GM12892 (cell line): ENCODE measurements around the gene PI4K2B.
"Not testable (repeated sequence)": the region's sequence is repeated elsewhere in the genome, so short reads cannot be mapped to it uniquely, and the experiment has no call there.

ENCODE experiments used
- DNase-seq: peaks from one replicate; pipeline ENCODE4 v3.0.0; 2011; ENCODE audit not compliant: insufficient read length
- FAIRE-seq: peaks from 2 replicates; lab custom pipeline; 2011; peaks lifted over from hg19 to GRCh38; lab: Jason Lieb, UNC
- POLR2A ChIP-seq: IDR thresholded peaks from 2 replicates; pipeline ENCODE4 v1.6.1; 2011; ENCODE audit warnings: low read depth, low read length, control low read depth
- POLR2AphosphoS5 ChIP-seq: IDR thresholded peaks from 2 replicates; pipeline ENCODE4 v1.6.1; 2011; ENCODE audit warnings: low read depth, low read length, control low read depth
- TAF1 ChIP-seq: IDR thresholded peaks from 2 replicates; pipeline ENCODE4 v1.6.1; 2011; ENCODE audit warnings: low read depth, mild to moderate bottlenecking, control low read depth, low read length, borderline replicate concordance

Gene PI4K2B

DNA sequence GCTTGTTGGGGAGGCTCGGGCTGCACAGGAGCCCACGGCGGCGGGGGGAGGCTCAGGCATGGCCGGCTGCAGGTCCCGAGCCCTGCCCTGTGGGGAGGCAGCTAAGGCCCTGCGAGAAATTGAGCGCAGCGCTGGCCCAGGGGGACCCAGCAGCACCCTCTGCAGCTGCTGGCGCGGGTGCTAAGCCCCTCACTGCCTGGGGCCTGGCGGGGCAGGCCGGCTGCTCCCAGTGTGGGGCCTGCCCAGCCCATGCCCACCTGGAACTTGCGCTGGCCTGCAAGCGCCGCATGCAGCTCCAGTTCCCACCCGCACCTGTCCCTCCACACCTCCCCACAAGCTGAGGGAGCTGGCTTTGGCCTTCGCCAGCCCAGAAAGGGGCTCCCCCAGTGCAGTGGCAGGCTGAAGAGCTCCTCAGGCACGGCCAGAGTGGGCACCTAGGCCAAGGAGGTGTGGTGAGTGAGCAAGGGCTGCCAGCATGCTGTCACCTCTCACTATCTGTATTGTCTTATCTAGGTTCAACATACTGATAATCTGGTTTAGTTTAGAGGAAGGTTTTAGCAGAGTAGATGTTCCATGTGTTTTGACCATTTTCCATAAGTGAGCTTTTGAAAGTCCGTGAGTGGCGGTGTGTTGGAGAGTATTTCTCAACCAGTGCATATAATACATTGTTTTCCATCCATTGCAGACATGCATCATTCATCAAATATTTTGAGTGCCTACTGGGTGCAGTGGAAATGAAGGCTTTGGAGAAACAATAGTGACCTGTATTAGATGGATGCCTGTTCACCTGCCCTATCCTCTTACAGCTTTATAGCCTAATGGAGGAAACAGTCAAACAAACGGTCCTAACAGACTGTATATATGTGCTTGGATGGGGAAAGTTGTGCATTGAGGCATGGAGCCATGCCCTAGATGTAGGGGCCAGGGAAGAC lies 13.1 kb downstream of the PI4K2B start:
- DNase-seq (no peak), FAIRE-seq (no peak)
- TF ChIP-seq POLR2AphosphoS5 (no peak), TAF1 (no peak), POLR2A (no peak)

DNA sequence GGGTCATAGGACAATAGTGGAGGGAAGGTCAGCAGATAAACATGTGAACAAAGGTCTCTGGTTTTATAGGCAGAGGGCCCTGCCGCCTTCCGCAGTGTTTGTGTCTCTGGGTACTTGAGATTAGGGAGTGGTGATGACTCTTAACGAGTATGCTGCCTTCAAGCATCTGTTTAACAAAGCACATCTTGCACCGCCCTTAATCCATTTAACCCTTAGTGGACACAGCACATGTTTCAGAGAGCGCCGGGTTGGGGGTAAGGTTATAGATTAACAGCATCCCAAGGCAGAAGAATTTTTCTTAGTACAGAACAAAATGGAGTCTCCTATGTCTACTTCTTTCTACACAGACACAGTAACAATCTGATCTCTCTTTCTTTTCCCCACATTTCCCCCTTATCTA lies 15.0 kb downstream of the PI4K2B start:
- not testable (repeated sequence) for FAIRE-seq, DNase-seq

DNA sequence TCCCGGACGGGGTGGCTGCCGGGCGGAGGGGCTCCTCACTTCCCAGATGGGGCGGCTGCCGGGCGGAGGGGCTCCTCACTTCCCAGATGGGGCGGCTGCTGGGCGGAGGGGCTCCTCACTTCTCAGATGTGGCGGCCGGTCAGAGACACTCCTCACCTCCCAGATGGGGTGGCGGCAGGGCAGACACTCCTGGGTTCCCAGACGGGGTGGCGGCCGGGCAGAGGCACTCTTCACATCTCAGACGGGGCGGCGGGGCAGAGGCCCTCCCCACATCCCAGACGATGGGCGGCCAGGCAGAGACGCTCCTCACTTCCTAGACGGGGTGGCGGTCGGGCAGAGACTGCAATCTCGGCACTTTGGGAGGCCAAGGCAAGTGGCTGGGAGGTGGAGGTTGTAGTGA lies 15.7 kb downstream of the PI4K2B start:
- not testable (repeated sequence) for DNase-seq, FAIRE-seq

DNA sequence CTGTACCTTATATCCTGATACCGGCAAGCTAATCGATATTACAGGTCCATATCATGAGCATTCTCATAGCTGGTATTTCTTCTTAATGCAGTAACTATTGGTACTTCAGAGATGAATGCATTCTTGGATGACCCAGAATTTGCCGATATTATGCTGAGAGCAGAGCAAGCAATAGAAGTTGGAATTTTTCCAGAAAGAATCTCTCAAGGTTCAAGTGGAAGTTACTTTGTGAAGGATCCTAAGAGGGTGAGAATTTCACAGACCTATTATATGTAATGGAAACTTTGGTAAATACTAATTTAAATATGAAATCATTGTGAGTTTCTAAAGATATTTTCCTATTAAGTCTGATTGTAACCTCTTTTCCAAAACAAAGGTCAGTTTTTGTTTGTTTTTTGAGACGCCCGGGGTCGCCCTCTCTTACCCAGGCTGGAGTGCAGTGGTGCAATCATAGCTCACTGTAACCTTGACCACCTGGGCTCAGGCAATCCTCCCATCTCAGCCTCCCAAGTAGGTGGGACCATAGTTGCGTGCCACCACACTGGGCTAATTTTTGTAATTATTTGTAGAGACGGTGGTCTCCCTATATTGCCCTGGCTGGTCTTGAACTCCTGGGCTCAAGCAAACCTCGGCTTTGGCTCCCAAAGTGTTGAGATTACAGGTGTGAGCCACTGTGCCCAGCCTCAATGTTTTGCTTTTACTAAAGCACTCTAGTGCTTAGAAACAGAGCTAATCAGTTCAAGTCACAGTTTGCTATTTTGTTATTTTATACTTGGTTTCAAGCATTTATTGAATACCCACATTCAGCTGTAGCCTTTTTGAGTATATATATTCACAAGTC lies 18.6 kb downstream of the PI4K2B start:
- TF ChIP-seq TAF1 (no peak), POLR2A (no peak), POLR2AphosphoS5 (no peak)
- DNase-seq (no peak), FAIRE-seq (no peak)

DNA sequence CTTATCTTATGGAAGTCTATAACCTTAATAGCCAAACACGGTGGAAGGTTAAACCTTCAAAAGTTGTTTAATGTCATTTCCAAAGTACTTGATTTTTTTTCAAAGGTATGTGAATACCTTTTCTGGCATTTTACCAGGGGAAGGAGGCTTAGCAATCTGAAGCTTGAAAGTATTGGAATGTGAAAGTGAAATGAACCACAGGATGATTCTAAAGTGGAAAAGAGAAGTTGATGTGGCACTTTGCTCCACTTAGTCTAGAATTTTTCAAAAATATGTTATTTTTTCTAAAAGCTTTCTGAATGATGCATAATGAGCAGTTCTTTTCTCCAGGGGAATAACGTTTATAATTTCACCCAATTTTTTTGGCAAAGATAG lies 19.2 kb downstream of the PI4K2B start:
- TF ChIP-seq POLR2A (no peak), POLR2AphosphoS5 (no peak), TAF1 (no peak)
- FAIRE-seq (no peak), DNase-seq (no peak)

DNA sequence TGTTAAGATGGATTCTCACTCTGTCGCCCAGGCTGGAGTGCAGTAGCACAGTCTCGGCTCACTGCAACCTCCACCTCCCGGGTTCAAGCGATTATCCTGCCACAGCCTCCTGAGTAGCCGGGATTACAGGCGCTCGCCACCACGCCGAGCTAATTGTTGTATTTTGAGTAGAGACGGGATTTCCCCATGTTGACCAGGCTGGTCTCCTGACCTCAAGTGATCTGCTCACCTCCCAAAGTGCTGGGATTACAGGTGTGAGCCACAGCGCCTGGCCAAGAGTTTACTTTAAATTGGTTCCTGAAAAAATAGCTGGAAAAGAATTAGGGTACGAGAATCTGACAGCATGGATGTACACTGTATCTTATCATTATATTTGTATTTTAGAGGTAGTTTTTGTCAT lies 20.0 kb downstream of the PI4K2B start:
- peak; percentile 44 for FAIRE-seq
- DNase-seq: not testable (repeated sequence)

DNA sequence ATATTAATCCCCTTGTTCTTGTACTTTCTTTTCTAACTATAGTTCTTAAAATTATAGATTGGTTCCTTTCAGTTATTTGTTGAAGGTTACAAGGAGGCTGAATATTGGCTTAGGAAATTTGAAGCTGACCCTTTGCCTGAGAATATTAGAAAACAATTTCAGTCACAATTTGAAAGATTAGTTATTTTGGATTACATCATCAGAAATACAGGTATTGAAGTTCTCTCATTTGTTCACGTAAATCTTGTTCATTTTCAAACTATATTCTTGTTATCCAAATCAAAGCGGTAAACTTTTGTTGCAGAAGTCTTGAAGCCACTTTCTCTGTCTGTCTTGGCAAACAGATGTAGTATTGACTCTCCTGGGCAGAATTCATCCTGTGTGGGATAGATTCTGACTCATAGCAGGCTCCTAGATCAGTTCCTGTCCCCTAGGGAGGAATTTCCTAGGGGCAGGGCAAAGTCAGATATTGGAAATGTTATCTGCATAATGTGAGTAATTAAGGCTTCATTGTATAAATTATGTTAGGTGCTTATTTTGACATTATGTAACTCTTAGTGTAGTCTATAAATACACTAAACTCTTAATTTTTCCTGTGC lies 25.2 kb downstream of the PI4K2B start:
- FAIRE-seq: no peak
- TF ChIP-seq POLR2A: no peak
- no peak for TF ChIP-seq POLR2AphosphoS5
- no peak for TF ChIP-seq TAF1
- DNase-seq: no peak

DNA sequence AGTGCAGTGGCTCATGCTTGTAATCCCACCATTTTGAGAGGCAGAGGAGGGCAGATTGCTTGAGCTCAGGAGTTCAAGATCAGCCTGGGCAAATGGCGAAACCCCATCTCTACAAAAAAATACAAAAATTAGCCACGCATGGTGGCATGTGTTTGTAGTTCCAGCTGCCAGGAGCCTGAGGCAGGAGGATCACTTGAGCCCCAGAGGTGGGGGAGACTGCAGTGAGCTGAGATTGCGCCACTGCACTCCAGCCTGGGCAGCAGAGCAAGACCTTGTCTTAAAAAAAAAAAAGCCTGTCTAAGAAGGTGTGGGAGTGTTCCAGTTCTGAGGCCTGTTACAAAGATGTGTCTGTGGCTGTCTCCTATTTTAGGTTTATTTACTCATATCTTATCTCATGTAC lies 38.0 kb downstream of the PI4K2B start:
- TF ChIP-seq POLR2AphosphoS5 (no peak), TAF1 (no peak), POLR2A (no peak)
- DNase-seq (no peak), FAIRE-seq (no peak)

DNA sequence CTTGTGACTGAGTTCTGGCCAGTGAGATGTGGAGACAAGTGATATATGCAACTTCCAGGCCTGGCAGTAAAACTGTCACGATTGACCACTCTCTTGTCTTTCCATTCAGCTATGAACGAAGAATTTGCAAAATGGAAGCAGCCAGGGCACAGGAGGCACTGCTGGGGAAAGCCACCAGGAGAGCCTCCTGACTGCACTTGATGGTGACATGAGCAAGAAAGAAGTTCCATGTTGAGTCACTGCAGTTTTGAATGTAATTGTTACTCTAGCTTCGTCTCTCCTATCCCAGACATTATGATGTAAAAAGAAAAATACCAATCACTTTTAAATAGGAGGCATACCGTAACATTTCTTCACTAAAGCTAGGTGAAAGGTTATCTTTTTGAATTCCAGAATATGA lies 46.4 kb downstream of the PI4K2B start:
- FAIRE-seq: no peak
- DNase-seq: no peak
- no peak for TF ChIP-seq TAF1
- no peak for TF ChIP-seq POLR2AphosphoS5
- no peak for TF ChIP-seq POLR2A

DNA sequence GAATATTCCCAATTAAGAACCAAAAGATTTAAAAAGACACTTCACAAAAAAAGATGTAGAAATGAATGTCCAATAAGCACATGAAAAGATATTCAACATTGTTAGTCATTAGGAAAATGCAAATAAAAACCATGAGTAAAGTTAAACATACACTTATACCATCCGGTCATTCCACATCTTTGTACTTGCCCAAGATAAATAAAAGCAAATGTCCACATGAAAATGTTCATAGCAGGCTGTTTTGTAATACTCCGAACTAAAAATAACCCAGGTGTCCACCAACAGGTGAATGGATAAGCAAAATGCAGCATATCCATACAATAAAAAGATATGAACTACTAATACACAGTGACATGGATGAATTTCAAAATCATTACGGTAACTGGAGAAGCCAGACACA lies 50.1 kb downstream of the PI4K2B start:
- FAIRE-seq (no peak), DNase-seq (no peak)
- TF ChIP-seq POLR2AphosphoS5 (no peak), POLR2A (no peak), TAF1 (no peak)

DNA sequence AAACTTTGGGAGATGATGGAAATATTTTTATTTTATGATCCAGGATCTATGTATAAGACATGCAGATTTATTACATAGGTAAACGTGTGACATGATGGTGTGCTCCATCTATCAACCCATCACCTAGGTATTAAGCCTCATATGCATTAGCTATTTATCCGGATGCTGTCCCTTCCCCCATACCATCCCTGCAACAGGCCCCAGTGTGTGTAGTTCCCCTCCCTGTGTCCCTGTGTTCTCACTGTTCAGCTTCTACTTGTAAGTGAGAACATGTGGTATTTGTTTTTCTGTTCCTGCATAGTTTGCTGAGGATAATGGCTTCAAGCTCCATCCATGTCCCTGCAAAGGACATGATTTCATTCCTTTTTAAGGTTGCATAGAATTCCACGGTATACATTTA lies 50.6 kb downstream of the PI4K2B start:
- no peak for FAIRE-seq
- TF ChIP-seq TAF1 (no peak), POLR2AphosphoS5 (0 out of 2 replicates have a peak, but pooled peaks have one; percentile 27)
- DNase-seq: no peak
